ENCODE results near the gene NRF1.

Gene NRF1

GRCh38 chr7:129723679-129724078 lies 112.2 kb downstream of the NRF1 start:
- no peak for DNase-seq (ENCODE audit: low read depth)
- no peak overlapping the region for H3K4me3 ChIP-seq (ENCODE audit: low read depth, low read length)
- TF ChIP-seq MYC (IDR thresholded peaks at IDR 0.05; ENCODE audit: low read depth, low read length) (no peak), CTCF (IDR thresholded peaks at IDR 0.05; ENCODE audit: low read depth, low read length) (no peak), POLR2A (IDR thresholded peaks at IDR 0.05; ENCODE audit: extremely low read depth, insufficient read length) (no peak), MAX (IDR thresholded peaks at IDR 0.05; ENCODE audit: low read depth, low read length) (no peak)

GRCh38 chr7:129724796-129725195 lies 113.3 kb downstream of the NRF1 start:
- H3K4me3 ChIP-seq (ENCODE audit: low read depth, low read length) = no peak overlapping the region
- TF ChIP-seq MYC (IDR thresholded peaks at IDR 0.05; ENCODE audit: low read depth, low read length) (no peak), MAX (IDR thresholded peaks at IDR 0.05; ENCODE audit: low read depth, low read length) (no peak), CTCF (IDR thresholded peaks at IDR 0.05; ENCODE audit: low read depth, low read length) (no peak), POLR2A (IDR thresholded peaks at IDR 0.05; ENCODE audit: extremely low read depth, insufficient read length) (no peak)
- DNase-seq (ENCODE audit: low read depth) = no peak

- no peak for DNase-seq (ENCODE audit: low read depth)
- no peak overlapping the region for H3K4me3 ChIP-seq (ENCODE audit: low read depth, low read length)
- TF ChIP-seq MYC (IDR thresholded peaks at IDR 0.05; ENCODE audit: low read depth, low read length) (no peak), CTCF (IDR thresholded peaks at IDR 0.05; ENCODE audit: low read depth, low read length) (no peak), MAX (IDR thresholded peaks at IDR 0.05; ENCODE audit: low read depth, low read length) (no peak), POLR2A (IDR thresholded peaks at IDR 0.05; ENCODE audit: extremely low read depth, insufficient read length) (no peak)
These were observed 117.5 kb downstream of the NRF1 start for GRCh38 chr7:129728875-129729467.

- no peak for TF ChIP-seq POLR2A (IDR thresholded peaks at IDR 0.05; ENCODE audit: extremely low read depth, insufficient read length)
- TF ChIP-seq MYC (IDR thresholded peaks at IDR 0.05; ENCODE audit: low read depth, low read length) = no peak
- no peak for TF ChIP-seq CTCF (IDR thresholded peaks at IDR 0.05; ENCODE audit: low read depth, low read length)
- TF ChIP-seq MAX (IDR thresholded peaks at IDR 0.05; ENCODE audit: low read depth, low read length) = no peak
- DNase-seq (ENCODE audit: low read depth) = no peak
- no peak overlapping the region for H3K4me3 ChIP-seq (ENCODE audit: low read depth, low read length)
These were observed 118.0 kb downstream of the NRF1 start for GRCh38 chr7:129729511-129729910.

GRCh38 chr7:129730159-129730558 lies 118.6 kb downstream of the NRF1 start:
- no peak for TF ChIP-seq CTCF (IDR thresholded peaks at IDR 0.05; ENCODE audit: low read depth, low read length)
- no peak for DNase-seq (ENCODE audit: low read depth)
- H3K4me3 ChIP-seq (ENCODE audit: low read depth, low read length) = no peak overlapping the region

- DNase-seq (ENCODE audit: low read depth) = no peak
- TF ChIP-seq CTCF (IDR thresholded peaks at IDR 0.05; ENCODE audit: low read depth, low read length) = no peak
- TF ChIP-seq MAX (IDR thresholded peaks at IDR 0.05; ENCODE audit: low read depth, low read length) = no peak
- no peak for TF ChIP-seq MYC (IDR thresholded peaks at IDR 0.05; ENCODE audit: low read depth, low read length)
- no peak for TF ChIP-seq POLR2A (IDR thresholded peaks at IDR 0.05; ENCODE audit: extremely low read depth, insufficient read length)
These were observed 122.9 kb downstream of the NRF1 start for GRCh38 chr7:129734400-129734799.

More at GRCh38 chr7:129734400-129734799, 122.9 kb downstream of the NRF1 start:
- no peak overlapping the region for H3K4me3 ChIP-seq (ENCODE audit: low read depth, low read length)
